GM12878 (cell line): ENCODE data around the gene LAMP1. TPM values are rescaled to one million over a fixed set of nuclear protein-coding genes. Genes with fewer than 3 reads are reported as not detected.

ENCODE experiments used
- ATAC-seq: fragments of 200-7000 bp; cut with Tn5 transposase; 3 replicates; pipeline ENCODE4 v1.9.1; 2020; ENCODE audit warnings: mild to moderate bottlenecking, moderate library complexity
- BruUV-seq: library from RNA; stranded (reverse); fragments of 400-500 nt; replicated peaks from 2 replicates; lab custom pipeline; 2021; lab: Mats Ljungman, UMichigan
- CTCF ChIA-PET: fragments of 300-600 bp; sonication (Branson Sonifier 250); formaldehyde crosslinking; extraction: SDS; loops from one replicate; lab custom pipeline; 2021; ENCODE audit warnings: inconsistent platforms; lab: Yijun Ruan, JAX
- POLR2A ChIA-PET: fragments of 350-600 bp; formaldehyde crosslinking; extraction: SDS; loops from one replicate; lab custom pipeline; 2021; ENCODE audit warnings: inconsistent platforms; lab: Charles Lee
- RAD21 ChIA-PET: fragments of 300-600 bp; sonication (Branson Sonifier 250); formaldehyde crosslinking; loops from one replicate; lab custom pipeline; 2023; ENCODE audit warnings: antibody characterized with exemption; ENCODE audit not compliant: unreplicated experiment; lab: Charles Lee
- SMC1A ChIA-PET: fragments of 300-600 bp; sonication (Branson Sonifier 250); formaldehyde crosslinking; loops from one replicate; lab custom pipeline; 2023; ENCODE audit not compliant: unreplicated experiment, uncharacterized antibody; lab: Charles Lee
- DNase-seq: peaks from one replicate; pipeline ENCODE4 v3.0.0-alpha.2; 2011; ENCODE audit warnings: low read depth, low spot score
- FAIRE-seq: peaks from 3 replicates; lab custom pipeline; 2011; peaks lifted over from hg19 to GRCh38; lab: Jason Lieb, UNC
- H2AFZ ChIP-seq: 2 replicates; pipeline ENCODE4 v1.6.0; 2011; ENCODE audit warnings: low read depth, low read length, control low read depth; ENCODE audit not compliant: control insufficient read depth
- H3K27ac ChIP-seq: 2 replicates; pipeline ENCODE4 v1.5.1; 2011; ENCODE audit warnings: control low read depth; ENCODE audit not compliant: control insufficient read depth, insufficient read depth
- H3K27me3 ChIP-seq, 2 experiments: replicated peaks in 1 of 2; 2 replicates each; pipeline versions ENCODE4 v1.6.0 to v1.6.1; 2011; ENCODE audit warnings: low read length in 1 of 2; ENCODE audit not compliant: control insufficient read depth in 2 of 2, insufficient read depth in 2 of 2
- H3K36me3 ChIP-seq, 2 experiments: 2 replicates each; pipeline ENCODE4 v1.5.1; 2011; ENCODE audit warnings: low read length in 1 of 2; ENCODE audit not compliant: control insufficient read depth in 2 of 2, insufficient read depth in 2 of 2
- H3K4me1 ChIP-seq: 2 replicates; pipeline ENCODE4 v1.6.1; 2011; ENCODE audit warnings: mild to moderate bottlenecking, low read length, moderate library complexity, mixed read lengths; ENCODE audit not compliant: control insufficient read depth, insufficient read depth
- H3K4me2 ChIP-seq: 2 replicates; pipeline ENCODE4 v1.6.0; 2011; ENCODE audit warnings: control low read depth; ENCODE audit not compliant: control insufficient read depth, insufficient read depth
- H3K4me3 ChIP-seq: fragments of 200-600 bp; sonication (generic); 2 replicates; pipeline ENCODE4 v1.5.1; 2016
- H3K79me2 ChIP-seq: 2 replicates; pipeline ENCODE4 v1.6.0; 2011; ENCODE audit warnings: low read length; ENCODE audit not compliant: control insufficient read depth, insufficient read depth
- H3K9ac ChIP-seq: 2 replicates; pipeline ENCODE4 v1.8.0; 2011; ENCODE audit warnings: low read length, control low read depth, mixed read lengths; ENCODE audit not compliant: control insufficient read depth, insufficient read depth
- H3K9me3 ChIP-seq: replicated peaks from 3 replicates; pipeline ENCODE4 v1.5.1; 2011; ENCODE audit warnings: mild to moderate bottlenecking, low read length; ENCODE audit not compliant: control insufficient read depth, insufficient read depth
- H4K20me1 ChIP-seq: 2 replicates; pipeline ENCODE4 v1.6.0; 2011; ENCODE audit not compliant: control insufficient read depth, insufficient read depth
- ATF7 ChIP-seq: fragments of 450-650 bp; IDR thresholded peaks from 2 replicates; pipeline ENCODE4 v1.6.1; 2016; ENCODE audit warnings: low read depth, mild to moderate bottlenecking
- FOXM1 ChIP-seq: IDR thresholded peaks from 2 replicates; pipeline ENCODE4 v1.6.1; 2012; ENCODE audit warnings: low read depth, mild to moderate bottlenecking, inconsistent platforms, low read length, moderate library complexity
- GATAD2B ChIP-seq: fragments of 450-650 bp; conservative IDR thresholded peaks from 2 replicates; pipeline ENCODE4 v1.6.1; 2017; ENCODE audit warnings: low read depth, mild to moderate bottlenecking, moderate library complexity
- HCFC1 ChIP-seq: fragments of 150-350 bp; IDR thresholded peaks from 2 replicates; pipeline ENCODE4 v1.6.1; 2014; ENCODE audit warnings: low read length
- NR2C2 ChIP-seq: IDR thresholded peaks from 2 replicates; pipeline ENCODE4 v1.6.1; 2011; ENCODE audit warnings: borderline replicate concordance, low read depth; ENCODE audit not compliant: control insufficient read depth, insufficient read length
- RELA ChIP-seq: fragments of 450-650 bp; IDR thresholded peaks from 2 replicates; pipeline ENCODE4 v1.8.0; 2014; ENCODE audit warnings: borderline replicate concordance; ENCODE audit not compliant: partially characterized antibody
- SIN3A ChIP-seq: IDR thresholded peaks from 2 replicates; pipeline ENCODE4 v1.6.1; 2012; ENCODE audit warnings: low read depth, low read length, improper control_type of control experiment
- SMAD5 ChIP-seq: IDR thresholded peaks from 2 replicates; pipeline ENCODE4 v1.6.1; 2016; ENCODE audit warnings: antibody characterized with exemption, low read depth
- TAF1 ChIP-seq: IDR thresholded peaks from 2 replicates; pipeline ENCODE4 v1.6.1; 2011; ENCODE audit warnings: mild to moderate bottlenecking, low read depth, low read length, borderline replicate concordance
- WGBS: methylation state at CpG from one replicate; pipeline ENCODE4 v1.1.6; 2016; ENCODE audit warnings: low lambda C conversion rate; ENCODE audit not compliant: insufficient replicate concordance, insufficient coverage; ENCODE audit errors: missing lambda C conversion rate; 5-methylcytosine and 5-hydroxymethylcytosine counted together
- in situ Hi-C: fragments of 300-500 bp; cut with MboI; formaldehyde crosslinking; loops from 9 replicates; pipeline ENCODE4 v1.14.3; 2018; ENCODE audit warnings: mixed read lengths
- intact Hi-C: fragments of 100-400 bp; cut with micrococcal nuclease; formaldehyde crosslinking; loops from one replicate; pipeline ENCODE4 v1.14.2; 2022; ENCODE audit not compliant: unreplicated experiment
- polyA plus RNA-seq, 11 experiments: library from polyadenylated mRNA; depleted of rRNA in 4 of 11; unstranded in 6 of 11; stranded (reverse) in 5 of 11; fragments of >200 nt; fragmentation: Nextera tagmentation in 4 of 11; fragmentation: Illumina TruSeq in 1 of 11; extraction: Ambion mirVana in 4 of 11; extraction: Trizol in 1 of 11; gene quantifications; 1 replicate in 1 of 11; 2 replicates in 10 of 11; pipeline versions ENCODE4 v1.2.1 to v1.2.3, GENCODE V29; 2011 to 2016; ENCODE audit warnings: inconsistent platforms in 2 of 11, missing spikeins in 2 of 11, low read depth in 1 of 11
- total RNA-seq, 4 experiments: library from RNA; depleted of rRNA in 3 of 4; stranded (reverse); fragments of >200 nt in 3 of 4; fragmentation: Illumina TruSeq in 1 of 4; extraction: Trizol in 1 of 4; gene quantifications; 2 replicates each; pipeline versions ENCODE4 v1.2.1 to v1.2.3, GENCODE V29; 2013 to 2021
- TF ChIP-seq, protein P1 (sequence below): IDR thresholded peaks from 2 replicates; pipeline ENCODE4 v1.6.1; 2011; ENCODE audit warnings: low read depth, low read length, improper control_type of control experiment, borderline replicate concordance
- TF ChIP-seq, protein P2 (sequence below): fragments of 450-650 bp; conservative IDR thresholded peaks from 2 replicates; pipeline ENCODE4 v1.6.1; 2017; ENCODE audit warnings: mild to moderate bottlenecking, moderate library complexity
- TF ChIP-seq, protein P3 (sequence below): fragments of 150-350 bp; IDR thresholded peaks from 2 replicates; pipeline ENCODE4 v1.6.1; 2016; ENCODE audit warnings: low read depth, low read length
- TF ChIP-seq, protein P4 (sequence below): fragments of 450-650 bp; formaldehyde crosslinking; IDR thresholded peaks from 2 replicates; pipeline ENCODE4 v1.5.0; 2022; ENCODE audit warnings: mild to moderate bottlenecking, missing genetic modification characterization

LAMP1 gene
- total and polyA plus RNA-seq, 10 of the 15 experiments (the other 5 are each of a cell fraction or from before 2014, with no cell fraction given): 2.5 to 83.0 (median 32.7) TPM

DNA sequence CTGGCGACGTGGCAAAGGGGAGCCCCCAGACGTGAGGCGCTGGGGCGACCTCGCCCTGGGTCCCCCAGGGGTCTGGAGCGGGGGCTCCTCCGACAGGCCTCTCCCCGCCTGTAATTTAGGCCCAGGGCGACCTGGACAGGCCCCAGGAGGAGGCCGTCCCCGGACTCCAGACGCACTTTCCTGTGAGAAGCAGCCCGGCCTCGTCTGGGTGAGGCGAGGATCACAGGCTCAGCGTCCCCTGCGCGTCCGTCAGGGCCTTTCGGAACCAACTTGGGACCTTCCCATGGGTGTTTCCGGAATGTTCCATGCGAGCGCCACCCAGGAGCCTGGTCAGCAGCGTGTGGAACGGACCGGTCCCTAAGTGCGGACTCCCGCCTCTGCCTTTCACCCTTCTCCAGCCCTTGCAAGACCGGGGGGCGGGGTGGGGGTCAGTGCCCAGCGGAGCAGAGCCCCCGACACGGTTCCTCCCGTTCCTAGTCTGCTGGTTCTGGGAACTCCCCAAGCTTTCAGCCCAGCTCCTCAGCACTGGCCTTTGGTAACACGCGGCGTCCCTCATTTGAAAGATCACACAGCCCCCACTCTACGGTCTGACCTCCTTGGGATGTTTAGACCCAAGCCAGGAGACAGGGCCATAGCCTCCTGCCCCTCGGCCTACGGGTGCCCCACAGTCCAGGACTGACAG is 68.0 kb downstream of the LAMP1 start (continued):
- TF ChIP-seq, protein P1, sequence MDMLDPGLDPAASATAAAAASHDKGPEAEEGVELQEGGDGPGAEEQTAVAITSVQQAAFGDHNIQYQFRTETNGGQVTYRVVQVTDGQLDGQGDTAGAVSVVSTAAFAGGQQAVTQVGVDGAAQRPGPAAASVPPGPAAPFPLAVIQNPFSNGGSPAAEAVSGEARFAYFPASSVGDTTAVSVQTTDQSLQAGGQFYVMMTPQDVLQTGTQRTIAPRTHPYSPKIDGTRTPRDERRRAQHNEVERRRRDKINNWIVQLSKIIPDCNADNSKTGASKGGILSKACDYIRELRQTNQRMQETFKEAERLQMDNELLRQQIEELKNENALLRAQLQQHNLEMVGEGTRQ: no peak

DNA sequence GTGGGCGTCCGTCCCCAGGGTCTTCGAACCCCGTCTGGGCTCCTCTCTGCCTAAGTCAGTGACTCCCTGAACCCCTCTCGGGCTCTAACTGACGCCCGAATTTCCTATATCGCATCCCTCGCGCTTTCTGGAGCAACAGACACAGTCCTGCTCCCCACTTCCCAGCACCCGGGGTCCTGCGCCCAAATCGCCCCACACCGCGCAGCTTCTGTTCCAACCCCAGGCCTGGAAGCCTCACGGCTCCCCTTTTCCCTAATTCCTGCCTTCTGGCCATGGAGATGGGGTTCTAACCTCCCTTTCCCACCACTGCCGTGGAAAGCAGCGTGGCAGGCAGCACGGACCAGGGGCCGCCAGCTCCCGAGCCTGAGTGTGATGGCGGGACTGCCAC is 68.5 kb downstream of the LAMP1 start:
- Histone ChIP-seq H3K4me3 (no peak overlapping the region), H3K79me2 (no peaks in the 10 kb centered on the region), H2AFZ (no peak overlapping the region), H3K27me3 (peaks cover 0 to 5% of the 10 kb centered on the region in 2 experiments; a peak in 2 of 4 replicates), H4K20me1 (no peaks in the 10 kb centered on the region), H3K36me3 (no peaks in the 10 kb centered on the region), H3K4me1 (no peaks in the 10 kb centered on the region), H3K4me2 (no peak overlapping the region), H3K27ac (no peak overlapping the region), H3K9me3 (no peaks in the 10 kb centered on the region), H3K9ac (no peak overlapping the region)
- intact Hi-C loops (no loop called here), in situ Hi-C loops (no loop called here)
- ATAC-seq (no peak), DNase-seq (no peak), FAIRE-seq (no peak)
- BruUV-seq: no TSS peak
- ChIA-PET RAD21 (no interaction called here), SMC1A (no interaction called here), CTCF (no interaction called here), POLR2A (no interaction called here)
- 71% methylated on average over 22 of the region's 22 CpGs for WGBS
- TF ChIP-seq HCFC1 (no peak), NR2C2 (no peak), SIN3A (no peak), GATAD2B (no peak), FOXM1 (no peak), ATF7 (no peak), RELA (no peak), TAF1 (no peak), SMAD5 (no peak)
- TF ChIP-seq, protein P2, sequence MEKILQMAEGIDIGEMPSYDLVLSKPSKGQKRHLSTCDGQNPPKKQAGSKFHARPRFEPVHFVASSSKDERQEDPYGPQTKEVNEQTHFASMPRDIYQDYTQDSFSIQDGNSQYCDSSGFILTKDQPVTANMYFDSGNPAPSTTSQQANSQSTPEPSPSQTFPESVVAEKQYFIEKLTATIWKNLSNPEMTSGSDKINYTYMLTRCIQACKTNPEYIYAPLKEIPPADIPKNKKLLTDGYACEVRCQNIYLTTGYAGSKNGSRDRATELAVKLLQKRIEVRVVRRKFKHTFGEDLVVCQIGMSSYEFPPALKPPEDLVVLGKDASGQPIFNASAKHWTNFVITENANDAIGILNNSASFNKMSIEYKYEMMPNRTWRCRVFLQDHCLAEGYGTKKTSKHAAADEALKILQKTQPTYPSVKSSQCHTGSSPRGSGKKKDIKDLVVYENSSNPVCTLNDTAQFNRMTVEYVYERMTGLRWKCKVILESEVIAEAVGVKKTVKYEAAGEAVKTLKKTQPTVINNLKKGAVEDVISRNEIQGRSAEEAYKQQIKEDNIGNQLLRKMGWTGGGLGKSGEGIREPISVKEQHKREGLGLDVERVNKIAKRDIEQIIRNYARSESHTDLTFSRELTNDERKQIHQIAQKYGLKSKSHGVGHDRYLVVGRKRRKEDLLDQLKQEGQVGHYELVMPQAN: no peak
- TF ChIP-seq, protein P3, sequence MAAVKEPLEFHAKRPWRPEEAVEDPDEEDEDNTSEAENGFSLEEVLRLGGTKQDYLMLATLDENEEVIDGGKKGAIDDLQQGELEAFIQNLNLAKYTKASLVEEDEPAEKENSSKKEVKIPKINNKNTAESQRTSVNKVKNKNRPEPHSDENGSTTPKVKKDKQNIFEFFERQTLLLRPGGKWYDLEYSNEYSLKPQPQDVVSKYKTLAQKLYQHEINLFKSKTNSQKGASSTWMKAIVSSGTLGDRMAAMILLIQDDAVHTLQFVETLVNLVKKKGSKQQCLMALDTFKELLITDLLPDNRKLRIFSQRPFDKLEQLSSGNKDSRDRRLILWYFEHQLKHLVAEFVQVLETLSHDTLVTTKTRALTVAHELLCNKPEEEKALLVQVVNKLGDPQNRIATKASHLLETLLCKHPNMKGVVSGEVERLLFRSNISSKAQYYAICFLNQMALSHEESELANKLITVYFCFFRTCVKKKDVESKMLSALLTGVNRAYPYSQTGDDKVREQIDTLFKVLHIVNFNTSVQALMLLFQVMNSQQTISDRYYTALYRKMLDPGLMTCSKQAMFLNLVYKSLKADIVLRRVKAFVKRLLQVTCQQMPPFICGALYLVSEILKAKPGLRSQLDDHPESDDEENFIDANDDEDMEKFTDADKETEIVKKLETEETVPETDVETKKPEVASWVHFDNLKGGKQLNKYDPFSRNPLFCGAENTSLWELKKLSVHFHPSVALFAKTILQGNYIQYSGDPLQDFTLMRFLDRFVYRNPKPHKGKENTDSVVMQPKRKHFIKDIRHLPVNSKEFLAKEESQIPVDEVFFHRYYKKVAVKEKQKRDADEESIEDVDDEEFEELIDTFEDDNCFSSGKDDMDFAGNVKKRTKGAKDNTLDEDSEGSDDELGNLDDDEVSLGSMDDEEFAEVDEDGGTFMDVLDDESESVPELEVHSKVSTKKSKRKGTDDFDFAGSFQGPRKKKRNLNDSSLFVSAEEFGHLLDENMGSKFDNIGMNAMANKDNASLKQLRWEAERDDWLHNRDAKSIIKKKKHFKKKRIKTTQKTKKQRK: no peak
- TF ChIP-seq, protein P4, sequence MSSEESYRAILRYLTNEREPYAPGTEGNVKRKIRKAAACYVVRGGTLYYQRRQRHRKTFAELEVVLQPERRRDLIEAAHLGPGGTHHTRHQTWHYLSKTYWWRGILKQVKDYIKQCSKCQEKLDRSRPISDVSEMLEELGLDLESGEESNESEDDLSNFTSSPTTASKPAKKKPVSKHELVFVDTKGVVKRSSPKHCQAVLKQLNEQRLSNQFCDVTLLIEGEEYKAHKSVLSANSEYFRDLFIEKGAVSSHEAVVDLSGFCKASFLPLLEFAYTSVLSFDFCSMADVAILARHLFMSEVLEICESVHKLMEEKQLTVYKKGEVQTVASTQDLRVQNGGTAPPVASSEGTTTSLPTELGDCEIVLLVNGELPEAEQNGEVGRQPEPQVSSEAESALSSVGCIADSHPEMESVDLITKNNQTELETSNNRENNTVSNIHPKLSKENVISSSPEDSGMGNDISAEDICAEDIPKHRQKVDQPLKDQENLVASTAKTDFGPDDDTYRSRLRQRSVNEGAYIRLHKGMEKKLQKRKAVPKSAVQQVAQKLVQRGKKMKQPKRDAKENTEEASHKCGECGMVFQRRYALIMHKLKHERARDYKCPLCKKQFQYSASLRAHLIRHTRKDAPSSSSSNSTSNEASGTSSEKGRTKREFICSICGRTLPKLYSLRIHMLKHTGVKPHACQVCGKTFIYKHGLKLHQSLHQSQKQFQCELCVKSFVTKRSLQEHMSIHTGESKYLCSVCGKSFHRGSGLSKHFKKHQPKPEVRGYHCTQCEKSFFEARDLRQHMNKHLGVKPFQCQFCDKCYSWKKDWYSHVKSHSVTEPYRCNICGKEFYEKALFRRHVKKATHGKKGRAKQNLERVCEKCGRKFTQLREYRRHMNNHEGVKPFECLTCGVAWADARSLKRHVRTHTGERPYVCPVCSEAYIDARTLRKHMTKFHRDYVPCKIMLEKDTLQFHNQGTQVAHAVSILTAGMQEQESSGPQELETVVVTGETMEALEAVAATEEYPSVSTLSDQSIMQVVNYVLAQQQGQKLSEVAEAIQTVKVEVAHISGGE (CRISPR knock-in tag): no peak
